ENCODE measurements around the gene YARS2.

GRCh38 chr12:32780071-32780470, 24.4 kb upstream of the YARS2 start:
- TF ChIP-seq CTCF (IDR thresholded peaks at IDR 0.05) (no peak), ZFX (IDR thresholded peaks at IDR 0.05; ENCODE audit: borderline replicate concordance) (no peak)
